ENCODE measurements around the gene ALDH3B2.

The ALDH3B2 gene

DNA sequence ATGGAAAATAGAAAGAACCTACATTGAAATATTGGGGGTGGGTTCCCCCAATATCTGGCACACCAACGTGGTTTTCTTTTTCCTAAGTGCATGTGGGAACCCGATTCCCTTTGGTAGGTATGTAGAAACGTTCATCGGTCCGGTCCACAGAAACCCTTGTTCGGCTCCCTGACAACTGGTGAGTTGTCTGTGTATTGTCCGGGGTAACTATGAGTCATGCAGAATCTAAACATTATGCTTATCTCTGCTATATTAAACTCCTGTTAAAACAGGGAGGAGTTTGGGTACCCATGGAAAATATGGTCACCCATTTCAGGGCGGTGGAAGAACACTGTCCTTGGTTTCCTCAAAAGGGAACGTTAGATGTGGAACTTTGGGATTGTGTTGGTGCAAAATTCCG is 25.1 kb upstream of the ALDH3B2 start:
- TF ChIP-seq SIN3A (IDR thresholded peaks at IDR 0.05; ENCODE audit: borderline replicate concordance, insufficient read depth, low read length) (no peak), FOXP2 (optimal IDR thresholded peaks at IDR 0.05; ENCODE audit: borderline replicate concordance, extremely low read depth, extremely low read length, insufficient read depth) (no peak), TAF1 (IDR thresholded peaks at IDR 0.05; ENCODE audit: borderline replicate concordance, insufficient read depth, low read length) (no peak), POLR2AphosphoS5 (IDR thresholded peaks at IDR 0.05; ENCODE audit: low read depth, low read length) (no peak)
- TF ChIP-seq, protein P1, sequence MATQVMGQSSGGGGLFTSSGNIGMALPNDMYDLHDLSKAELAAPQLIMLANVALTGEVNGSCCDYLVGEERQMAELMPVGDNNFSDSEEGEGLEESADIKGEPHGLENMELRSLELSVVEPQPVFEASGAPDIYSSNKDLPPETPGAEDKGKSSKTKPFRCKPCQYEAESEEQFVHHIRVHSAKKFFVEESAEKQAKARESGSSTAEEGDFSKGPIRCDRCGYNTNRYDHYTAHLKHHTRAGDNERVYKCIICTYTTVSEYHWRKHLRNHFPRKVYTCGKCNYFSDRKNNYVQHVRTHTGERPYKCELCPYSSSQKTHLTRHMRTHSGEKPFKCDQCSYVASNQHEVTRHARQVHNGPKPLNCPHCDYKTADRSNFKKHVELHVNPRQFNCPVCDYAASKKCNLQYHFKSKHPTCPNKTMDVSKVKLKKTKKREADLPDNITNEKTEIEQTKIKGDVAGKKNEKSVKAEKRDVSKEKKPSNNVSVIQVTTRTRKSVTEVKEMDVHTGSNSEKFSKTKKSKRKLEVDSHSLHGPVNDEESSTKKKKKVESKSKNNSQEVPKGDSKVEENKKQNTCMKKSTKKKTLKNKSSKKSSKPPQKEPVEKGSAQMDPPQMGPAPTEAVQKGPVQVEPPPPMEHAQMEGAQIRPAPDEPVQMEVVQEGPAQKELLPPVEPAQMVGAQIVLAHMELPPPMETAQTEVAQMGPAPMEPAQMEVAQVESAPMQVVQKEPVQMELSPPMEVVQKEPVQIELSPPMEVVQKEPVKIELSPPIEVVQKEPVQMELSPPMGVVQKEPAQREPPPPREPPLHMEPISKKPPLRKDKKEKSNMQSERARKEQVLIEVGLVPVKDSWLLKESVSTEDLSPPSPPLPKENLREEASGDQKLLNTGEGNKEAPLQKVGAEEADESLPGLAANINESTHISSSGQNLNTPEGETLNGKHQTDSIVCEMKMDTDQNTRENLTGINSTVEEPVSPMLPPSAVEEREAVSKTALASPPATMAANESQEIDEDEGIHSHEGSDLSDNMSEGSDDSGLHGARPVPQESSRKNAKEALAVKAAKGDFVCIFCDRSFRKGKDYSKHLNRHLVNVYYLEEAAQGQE (IDR thresholded peaks at IDR 0.05; ENCODE audit: insufficient read depth in 1 of 2, low read depth in 2 of 2, low read length in 2 of 2), result no peak

DNA sequence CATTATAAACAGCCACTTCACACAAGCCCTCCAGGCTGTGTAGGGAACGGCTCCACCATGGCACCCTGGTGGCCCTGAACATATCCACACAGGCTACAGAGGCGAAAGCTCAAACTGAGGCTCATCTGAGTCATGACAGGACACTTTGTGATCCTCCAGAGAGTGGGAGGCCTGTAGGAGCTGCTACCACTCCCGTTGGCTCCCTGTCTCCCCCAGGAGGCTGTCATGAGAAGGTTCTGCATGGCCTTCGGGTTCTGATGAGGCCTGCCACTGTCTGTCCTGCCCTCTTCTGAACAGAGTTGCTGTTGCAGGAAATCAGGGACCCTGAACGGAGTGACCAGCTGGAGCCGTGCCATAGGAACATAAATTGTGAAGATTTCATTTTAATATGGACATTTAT is 23.8 kb upstream of the ALDH3B2 start:
- no peak for TF ChIP-seq FOXP2 (optimal IDR thresholded peaks at IDR 0.05; ENCODE audit: borderline replicate concordance, extremely low read depth, extremely low read length, insufficient read depth)
- no peak for TF ChIP-seq SIN3A (IDR thresholded peaks at IDR 0.05; ENCODE audit: borderline replicate concordance, insufficient read depth, low read length)
- TF ChIP-seq TAF1 (IDR thresholded peaks at IDR 0.05; ENCODE audit: borderline replicate concordance, insufficient read depth, low read length), result no peak
- TF ChIP-seq, protein P1 (IDR thresholded peaks at IDR 0.05; ENCODE audit: insufficient read depth in 1 of 2, low read depth in 2 of 2, low read length in 2 of 2), result no peak
- TF ChIP-seq POLR2AphosphoS5 (IDR thresholded peaks at IDR 0.05; ENCODE audit: low read depth, low read length), result no peak

DNA sequence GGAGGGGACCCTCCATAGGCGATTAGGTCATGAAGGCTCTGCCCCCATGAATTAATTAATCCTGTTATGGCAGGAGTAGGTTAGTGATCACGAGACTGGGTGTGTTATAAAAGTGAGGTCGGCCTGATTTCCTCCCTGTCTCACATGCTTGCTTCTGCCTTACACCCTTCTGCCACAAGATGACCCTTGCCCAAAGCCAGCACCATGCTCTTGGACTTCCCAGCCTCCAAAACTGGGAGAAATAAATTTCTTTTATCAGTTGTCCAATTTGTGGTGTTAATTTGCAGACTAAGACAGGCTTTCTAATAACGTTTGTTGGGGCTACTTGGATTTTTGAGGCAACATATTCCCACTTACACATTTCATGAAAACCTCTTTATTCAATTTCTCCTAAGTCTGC is 23.4 kb upstream of the ALDH3B2 start:
- TF ChIP-seq FOXP2 (optimal IDR thresholded peaks at IDR 0.05; ENCODE audit: borderline replicate concordance, extremely low read depth, extremely low read length, insufficient read depth) (no peak), SIN3A (IDR thresholded peaks at IDR 0.05; ENCODE audit: borderline replicate concordance, insufficient read depth, low read length) (no peak)
- TF ChIP-seq, protein P1 (IDR thresholded peaks at IDR 0.05; ENCODE audit: insufficient read depth in 1 of 2, low read depth in 2 of 2, low read length in 2 of 2), result no peak

DNA sequence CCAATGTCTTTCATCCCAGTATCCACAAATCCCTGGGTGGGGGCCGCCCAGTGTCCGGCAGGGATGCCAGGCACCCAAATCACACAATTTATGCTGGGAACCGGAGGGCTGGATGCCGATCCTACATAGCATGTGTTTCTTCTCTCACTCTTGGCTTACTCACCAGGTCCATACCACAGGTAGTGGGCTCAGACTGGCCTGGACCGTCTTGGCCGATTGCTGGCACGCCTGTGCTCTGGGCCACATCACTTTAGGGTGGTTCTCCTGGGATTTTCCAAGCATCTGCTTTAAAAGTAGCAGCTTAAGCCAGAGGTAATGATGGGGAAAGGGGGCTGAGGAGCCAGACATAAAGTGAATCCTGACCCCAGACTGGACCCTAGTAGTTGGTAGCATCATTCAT is 22.6 kb upstream of the ALDH3B2 start:
- TF ChIP-seq SIN3A (IDR thresholded peaks at IDR 0.05; ENCODE audit: borderline replicate concordance, insufficient read depth, low read length), result no peak
- TF ChIP-seq, protein P1 (IDR thresholded peaks at IDR 0.05; ENCODE audit: insufficient read depth in 1 of 2, low read depth in 2 of 2, low read length in 2 of 2), result no peak
- TF ChIP-seq POLR2AphosphoS5 (IDR thresholded peaks at IDR 0.05; ENCODE audit: low read depth, low read length), result no peak

DNA sequence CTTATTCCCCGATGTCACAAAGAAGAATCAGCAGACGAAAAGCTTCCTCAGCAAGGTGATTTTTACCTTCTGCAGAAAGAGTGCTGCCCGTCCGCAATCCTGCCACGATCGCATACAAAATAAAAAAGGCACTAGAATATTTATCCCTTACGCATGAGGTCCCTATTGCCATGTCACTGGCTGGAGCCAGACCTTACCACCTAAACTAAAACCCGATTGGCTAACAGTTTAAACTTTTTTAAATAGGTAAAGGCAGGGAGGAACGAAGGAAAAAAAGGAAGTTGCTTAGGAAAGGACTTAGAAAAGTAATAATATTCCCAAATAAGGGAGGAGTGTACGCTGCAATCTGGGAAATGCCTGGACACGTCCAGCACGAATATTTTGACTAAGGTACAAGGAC is 21.2 kb upstream of the ALDH3B2 start:
- no peak for TF ChIP-seq SIN3A (IDR thresholded peaks at IDR 0.05; ENCODE audit: borderline replicate concordance, insufficient read depth, low read length)
- TF ChIP-seq, protein P1 (IDR thresholded peaks at IDR 0.05; ENCODE audit: insufficient read depth in 1 of 2, low read depth in 2 of 2, low read length in 2 of 2), result no peak
- no peak for TF ChIP-seq POLR2AphosphoS5 (IDR thresholded peaks at IDR 0.05; ENCODE audit: low read depth, low read length)
- no peak for TF ChIP-seq FOXP2 (optimal IDR thresholded peaks at IDR 0.05; ENCODE audit: borderline replicate concordance, extremely low read depth, extremely low read length, insufficient read depth)
- no peak for TF ChIP-seq TAF1 (IDR thresholded peaks at IDR 0.05; ENCODE audit: borderline replicate concordance, insufficient read depth, low read length)

All from PFSK-1 (cell line).